Gastroesophageal sphincter (tissue), 3 donors: Measurements from ENCODE around the gene CD163L1.

Experiments
- CTCF ChIP-seq, 4 experiments: fragments of 200-600 bp in 2 of 4; fragments of 450-650 bp in 2 of 4; sonication (generic) in 1 of 4; IDR thresholded peaks; one replicate each; pipeline ENCODE4 v1.5.1; 2017 to 2019; ENCODE audit warnings: antibody characterized with exemption in 4 of 4, mild to moderate bottlenecking in 2 of 4, moderate library complexity in 2 of 4
- EP300 ChIP-seq: sonication (generic); formaldehyde crosslinking; IDR thresholded peaks from one replicate; pipeline ENCODE4 v1.6.1; 2017; ENCODE audit warnings: antibody characterized with exemption, mild to moderate bottlenecking
- POLR2A ChIP-seq, 2 donors: fragments of 450-650 bp; IDR thresholded peaks; one replicate each; pipeline ENCODE4 v1.6.1; 2017; ENCODE audit warnings: antibody characterized with exemption in 2 of 2, mild to moderate bottlenecking in 2 of 2, moderate library complexity in 1 of 2
- POLR2AphosphoS5 ChIP-seq: sonication (generic); formaldehyde crosslinking; IDR thresholded peaks from one replicate; pipeline ENCODE4 v1.6.1; 2017; ENCODE audit warnings: antibody characterized with exemption

GRCh38 chr12:7451756-7452155 lies 7.8 kb upstream of the CD163L1 start:
- no peak for TF ChIP-seq POLR2AphosphoS5
- no peak for TF ChIP-seq CTCF (IDR thresholded peaks at IDR 0.05)
- TF ChIP-seq POLR2A (IDR thresholded peaks at IDR 0.05), result no peak
- TF ChIP-seq EP300, result no peak
